Mesothelial cell of epicardium (in vitro differentiated cells): ENCODE data around the gene BRAT1. TPM values are rescaled to one million over a fixed set of nuclear protein-coding genes. Genes with fewer than 3 reads are reported as not detected.

Experiments used
- DNase-seq, 2 experiments: peaks; one replicate each; pipeline ENCODE4 v3.0.0; 2021; ENCODE audit warnings: low spot score in 2 of 2; ENCODE audit not compliant: unreplicated experiment in 2 of 2
- H3K27ac Mint-ChIP-seq: 2 replicates; pipeline ENCODE4 v1.8.0; 2021; ENCODE audit warnings: mixed read lengths
- H3K27me3 Mint-ChIP-seq: 2 replicates; pipeline ENCODE4 v1.8.0; 2021; ENCODE audit warnings: low read depth, mixed read lengths
- H3K36me3 Mint-ChIP-seq: 2 replicates; pipeline ENCODE4 v1.8.0; 2021; ENCODE audit warnings: mixed read lengths
- H3K4me1 Mint-ChIP-seq: 2 replicates; pipeline ENCODE4 v1.8.0; 2021; ENCODE audit warnings: mixed read lengths
- H3K4me3 Mint-ChIP-seq: 2 replicates; pipeline ENCODE4 v1.8.0; 2021; ENCODE audit warnings: mild to moderate bottlenecking, moderate library complexity, mixed read lengths
- H3K9me3 Mint-ChIP-seq: 2 replicates; pipeline ENCODE4 v1.8.0; 2021; ENCODE audit warnings: mixed read lengths
- CTCF ChIP-seq: fragments of 200-600 bp; sonication (generic); IDR thresholded peaks from one replicate; pipeline ENCODE4 v1.5.0; 2021; ENCODE audit warnings: antibody characterized with exemption; ENCODE audit not compliant: unreplicated experiment
- total RNA-seq: library from RNA; stranded (reverse); gene quantifications from 3 replicates; pipeline ENCODE4 v1.2.1, GENCODE V29; 2021

The BRAT1 gene
- total RNA-seq, 1 donor from 2014 or later = 47.6 TPM

- TF ChIP-seq CTCF = no peak
- Mint-ChIP-seq H3K36me3 (no peaks in the 10 kb centered on the region), H3K9me3 (no peaks in the 10 kb centered on the region), H3K4me1 (peaks cover 9% of the 10 kb centered on the region), H3K27ac (no peak overlapping the region), H3K4me3 (no peak overlapping the region), H3K27me3 (no peaks in the 10 kb centered on the region)
- no peak for DNase-seq
Measured at GRCh38 chr7:2508327-2509215, 46.8 kb downstream of the BRAT1 start.

GRCh38 chr7:2507917-2508306, 47.4 kb downstream of the BRAT1 start:
- no peaks in the 10 kb centered on the region for H3K36me3 Mint-ChIP-seq
- no peaks in the 10 kb centered on the region for H3K9me3 Mint-ChIP-seq
- H3K27ac Mint-ChIP-seq = no peak overlapping the region
- H3K4me1 Mint-ChIP-seq = peaks cover 9% of the 10 kb centered on the region
- TF ChIP-seq CTCF = no peak
- no peak overlapping the region for H3K4me3 Mint-ChIP-seq
- no peaks in the 10 kb centered on the region for H3K27me3 Mint-ChIP-seq
- DNase-seq = no peak

- peaks cover 9% of the 10 kb centered on the region for H3K4me1 Mint-ChIP-seq
- TF ChIP-seq CTCF = no peak
- DNase-seq = no peak
- H3K4me3 Mint-ChIP-seq = no peak overlapping the region
- no peaks in the 10 kb centered on the region for H3K36me3 Mint-ChIP-seq
- no peaks in the 10 kb centered on the region for H3K9me3 Mint-ChIP-seq
- no peaks in the 10 kb centered on the region for H3K27me3 Mint-ChIP-seq
- no peak overlapping the region for H3K27ac Mint-ChIP-seq
Measured at GRCh38 chr7:2507208-2507916, 48.0 kb downstream of the BRAT1 start.

GRCh38 chr7:2505401-2505800, 49.9 kb downstream of the BRAT1 start:
- Mint-ChIP-seq H3K4me1 (peaks cover 9% of the 10 kb centered on the region), H3K36me3 (no peaks in the 10 kb centered on the region), H3K9me3 (no peaks in the 10 kb centered on the region), H3K4me3 (no peak overlapping the region), H3K27me3 (no peaks in the 10 kb centered on the region), H3K27ac (no peak overlapping the region)
- DNase-seq = no peak
- TF ChIP-seq CTCF = no peak

- Mint-ChIP-seq H3K9me3 (no peaks in the 10 kb centered on the region), H3K27me3 (no peaks in the 10 kb centered on the region), H3K36me3 (no peaks in the 10 kb centered on the region), H3K4me1 (peaks cover 9% of the 10 kb centered on the region), H3K4me3 (no peak overlapping the region), H3K27ac (no peak overlapping the region)
- no peak for DNase-seq
- TF ChIP-seq CTCF = no peak
Measured at GRCh38 chr7:2504889-2505375, 50.4 kb downstream of the BRAT1 start.
